SH-SY5Y (cell line): ENCODE measurements around the gene GCNT1.

Experiments
- GATA2 ChIP-seq: IDR thresholded peaks from 2 replicates; pipeline ENCODE4 v1.6.1; 2011; ENCODE audit warnings: mild to moderate bottlenecking, low read depth, low read length
- GATA3 ChIP-seq: IDR thresholded peaks from 2 replicates; pipeline ENCODE4 v1.6.1; 2011; ENCODE audit warnings: low read depth, mild to moderate bottlenecking, low read length, moderate library complexity

Gene GCNT1

DNA sequence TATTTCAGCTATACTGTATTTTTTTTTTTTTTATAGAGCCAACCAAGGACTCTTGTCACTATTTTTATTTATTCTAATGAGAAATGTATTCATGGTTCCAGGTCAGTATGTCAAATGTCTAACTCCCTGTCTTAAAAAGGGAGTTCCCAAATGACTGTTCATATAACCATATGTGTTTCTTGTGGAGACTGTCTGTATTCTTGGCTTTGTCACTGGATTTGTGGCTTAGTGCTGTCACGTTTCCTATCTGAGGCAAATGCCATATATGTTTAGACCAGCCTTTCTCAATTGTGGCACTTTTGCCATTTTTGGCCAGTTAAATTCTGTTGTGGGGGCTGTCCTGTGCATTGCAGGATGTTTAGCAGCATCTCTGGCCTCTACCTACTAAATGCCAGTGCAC is 3.1 kb downstream of the GCNT1 start:
- TF ChIP-seq GATA2 (no peak), GATA3 (no peak)

DNA sequence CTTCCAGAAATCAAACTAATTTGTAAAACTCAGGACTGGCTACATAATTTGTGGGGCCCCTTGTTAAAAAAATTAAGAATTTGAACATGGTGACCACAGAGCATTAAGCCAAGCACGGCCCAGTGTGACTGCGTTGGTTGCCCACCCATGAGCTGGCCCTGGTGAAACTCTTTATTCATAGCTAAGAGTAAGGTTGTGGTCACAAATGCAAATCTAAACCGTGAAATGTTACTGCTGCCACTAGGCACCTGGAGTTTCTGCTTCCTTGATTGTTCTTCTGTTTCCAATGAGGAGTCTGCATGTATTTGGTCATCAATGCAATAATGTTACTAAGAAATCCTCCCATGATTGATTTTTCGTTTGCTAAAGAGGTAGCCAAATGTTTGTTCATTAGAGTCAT is 4.2 kb downstream of the GCNT1 start:
- no peak for TF ChIP-seq GATA3
- TF ChIP-seq GATA2 = no peak

DNA sequence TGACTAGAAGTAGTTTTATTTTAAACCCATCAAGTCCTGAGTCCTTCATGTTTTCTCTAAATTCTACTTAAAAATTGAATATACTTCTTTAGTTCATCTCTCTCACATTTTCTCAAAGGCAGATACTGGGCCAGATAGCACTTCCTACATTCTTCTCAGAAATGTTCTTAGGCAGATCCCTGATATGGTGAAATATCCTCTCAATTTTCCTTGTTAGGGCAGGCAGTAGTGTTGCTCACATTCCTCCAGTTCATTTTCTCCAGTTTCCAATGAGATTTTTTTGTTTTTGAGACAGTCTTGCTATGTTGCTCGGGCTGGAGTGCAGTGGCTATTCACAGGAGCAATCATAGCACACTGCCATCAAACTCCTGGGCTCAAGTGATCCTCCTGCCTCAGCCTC is 5.7 kb downstream of the GCNT1 start:
- TF ChIP-seq GATA3 (no peak), GATA2 (no peak)

DNA sequence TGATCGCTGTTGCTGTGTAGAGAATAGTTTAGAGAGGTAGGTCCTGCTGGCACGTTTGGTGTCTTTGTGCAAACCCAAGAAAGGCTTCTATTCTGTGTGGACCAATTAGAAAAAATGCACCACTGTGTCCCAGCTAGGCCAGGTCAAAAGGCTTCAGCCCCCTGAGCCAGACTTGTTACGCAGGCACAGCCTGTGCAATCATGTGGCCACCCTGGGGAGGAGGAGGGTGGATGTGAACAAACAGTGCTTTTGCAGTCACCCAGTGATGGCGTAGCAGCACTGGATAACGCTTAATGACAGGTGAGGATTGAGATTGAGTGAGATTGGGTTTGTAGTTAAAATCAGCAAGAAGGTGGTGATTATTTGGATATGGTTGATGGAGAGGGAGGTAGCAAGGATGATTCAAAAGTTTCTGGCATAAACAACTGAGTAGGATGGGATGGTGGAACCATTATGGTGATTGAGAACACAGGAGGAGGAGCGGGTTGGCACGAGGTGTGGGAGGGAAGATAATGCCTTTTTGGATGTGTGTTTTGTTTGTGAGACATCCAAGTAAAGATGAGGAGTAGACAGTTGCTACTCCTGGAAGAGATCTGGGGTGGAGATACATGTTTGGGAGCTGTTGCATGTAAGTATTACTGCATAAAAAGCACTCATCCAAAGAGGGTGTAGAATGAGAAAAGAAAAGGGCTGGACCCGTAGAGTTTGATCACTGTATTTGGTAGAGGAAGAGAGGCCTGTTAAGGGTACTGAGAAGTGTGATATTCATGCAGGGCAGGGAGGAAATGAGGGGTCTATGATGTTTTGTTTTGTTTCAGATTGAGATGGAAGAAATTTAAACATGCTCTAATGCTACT is 6.7 kb downstream of the GCNT1 start:
- no peak for TF ChIP-seq GATA2

DNA sequence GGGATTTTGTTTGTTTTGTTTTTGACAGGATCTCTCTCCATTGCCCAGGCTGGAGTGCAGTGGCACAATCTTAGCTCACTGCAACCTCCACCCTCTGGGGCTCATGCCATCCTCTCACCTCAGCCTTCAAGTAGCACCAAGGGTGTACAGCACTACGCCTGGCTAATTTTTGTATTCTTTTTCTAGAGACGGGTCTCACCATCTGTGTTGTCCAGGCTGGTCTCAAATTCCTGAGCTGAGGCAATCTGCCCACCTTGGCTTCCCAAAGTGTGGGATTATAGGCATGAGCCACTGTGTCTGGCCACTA is 7.3 kb downstream of the GCNT1 start:
- TF ChIP-seq GATA2 (no peak), GATA3 (no peak)

DNA sequence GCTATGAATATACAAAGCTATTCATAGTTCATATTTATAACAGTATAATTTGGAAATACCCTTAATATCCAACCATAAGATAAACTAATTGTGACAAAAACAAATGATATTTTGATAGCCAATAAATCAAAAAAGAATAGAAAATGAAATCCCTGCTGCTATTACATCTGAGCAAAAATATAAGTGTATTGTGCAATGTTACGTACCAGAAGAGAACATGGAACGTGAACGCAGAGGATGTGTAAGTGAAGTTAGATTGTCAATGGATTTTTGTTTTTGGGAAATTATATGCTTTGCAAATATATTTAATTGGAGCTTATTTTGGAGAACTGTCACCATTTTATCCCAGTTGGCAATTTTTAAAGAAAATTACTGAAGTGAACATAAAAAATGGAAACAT is 15.4 kb downstream of the GCNT1 start:
- no peak for TF ChIP-seq GATA3
- no peak for TF ChIP-seq GATA2

DNA sequence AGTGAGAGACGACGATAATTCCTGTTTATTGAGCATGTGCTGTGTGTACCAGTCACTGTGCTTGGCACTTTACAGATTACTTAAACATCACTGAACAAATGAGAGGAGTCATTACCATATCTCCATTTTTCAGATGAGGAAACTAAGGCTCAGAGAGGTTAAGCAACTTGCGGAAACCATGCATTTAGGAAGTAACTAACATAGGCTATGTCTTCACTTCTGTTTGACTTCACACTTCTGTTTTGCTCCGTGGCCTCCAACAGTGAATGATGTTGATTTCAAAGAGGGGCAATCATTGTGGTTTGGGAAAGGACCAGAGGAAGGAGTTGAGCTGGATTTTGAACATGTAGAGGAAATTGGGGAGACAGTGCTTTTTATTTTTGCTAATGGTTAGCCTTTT is 16.7 kb downstream of the GCNT1 start:
- TF ChIP-seq GATA3 (no peak), GATA2 (no peak)

DNA sequence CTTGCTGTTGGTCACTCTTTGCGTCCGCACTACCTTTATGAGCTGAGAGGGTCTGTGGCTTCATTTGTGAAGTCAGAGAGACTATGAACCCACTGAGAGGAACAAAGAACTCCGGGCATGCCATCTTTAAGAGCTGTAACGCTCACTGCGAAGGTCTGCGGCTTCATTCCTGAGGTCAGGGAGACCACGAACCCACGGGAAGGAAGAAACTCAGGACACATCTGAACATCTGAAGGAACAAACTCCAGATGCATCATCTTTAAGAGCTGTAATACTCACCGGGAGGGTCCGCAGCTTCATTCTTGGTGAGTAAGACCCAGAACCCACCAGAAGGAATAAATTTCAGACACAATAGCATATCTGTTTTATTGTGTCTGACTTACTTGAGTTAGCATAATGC is 19.2 kb downstream of the GCNT1 start:
- no peak for TF ChIP-seq GATA2
- no peak for TF ChIP-seq GATA3

DNA sequence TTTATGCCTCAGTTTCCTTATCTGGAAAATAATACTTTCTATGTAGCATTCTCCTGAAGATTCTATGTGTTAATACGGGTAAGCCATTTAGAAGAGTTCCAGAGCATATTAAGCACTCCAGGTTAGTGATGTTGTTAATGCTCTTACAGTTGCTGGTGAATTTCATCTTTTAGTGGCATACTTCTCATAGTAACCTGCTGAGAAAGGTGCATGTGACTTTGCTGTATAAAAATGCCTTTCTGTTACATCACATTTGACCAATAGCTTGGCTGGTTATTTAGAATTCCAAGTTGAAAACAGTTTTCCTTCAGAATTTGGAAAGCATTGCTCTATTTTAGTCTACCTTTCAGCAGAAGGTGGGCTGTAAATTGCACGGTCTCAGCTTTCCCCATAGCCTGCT is 27.2 kb downstream of the GCNT1 start:
- TF ChIP-seq GATA2 = no peak
- TF ChIP-seq GATA3 = no peak

DNA sequence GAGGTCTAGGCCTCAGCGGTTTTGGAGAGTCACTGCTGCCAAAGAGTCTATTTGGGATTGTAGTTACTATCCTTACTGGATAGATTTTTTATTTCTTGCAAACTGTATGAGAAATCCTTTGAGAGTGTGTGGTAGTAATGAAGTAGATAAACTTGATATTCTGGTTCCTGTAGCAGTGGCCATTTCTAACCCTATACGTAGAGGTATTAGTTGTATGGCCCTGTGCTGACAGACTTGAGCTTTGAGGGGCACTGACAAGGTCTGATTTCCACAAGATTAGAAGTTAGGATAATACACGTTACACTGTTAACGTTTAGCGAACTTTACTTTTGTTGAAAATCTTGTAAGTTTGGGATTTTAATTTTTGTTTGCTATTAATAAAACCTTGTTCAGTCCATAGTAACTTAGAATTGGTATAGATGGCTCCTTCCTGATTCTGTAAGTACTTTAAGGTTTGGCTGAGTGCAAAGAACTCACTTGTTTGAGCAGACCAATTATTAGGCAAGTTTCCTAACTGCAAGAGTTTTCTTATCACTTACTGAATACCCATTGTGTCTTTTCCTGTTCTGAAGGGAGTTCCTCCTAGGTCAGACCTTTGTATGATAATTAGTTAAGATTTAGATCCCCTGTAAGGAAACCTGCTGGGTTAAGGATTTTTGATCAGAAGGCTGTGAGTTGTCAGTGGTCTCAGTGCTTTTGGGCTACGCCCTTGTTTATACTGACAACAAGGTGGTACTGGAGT is 31.4 kb downstream of the GCNT1 start:
- TF ChIP-seq GATA3 (no peak), GATA2 (no peak)

DNA sequence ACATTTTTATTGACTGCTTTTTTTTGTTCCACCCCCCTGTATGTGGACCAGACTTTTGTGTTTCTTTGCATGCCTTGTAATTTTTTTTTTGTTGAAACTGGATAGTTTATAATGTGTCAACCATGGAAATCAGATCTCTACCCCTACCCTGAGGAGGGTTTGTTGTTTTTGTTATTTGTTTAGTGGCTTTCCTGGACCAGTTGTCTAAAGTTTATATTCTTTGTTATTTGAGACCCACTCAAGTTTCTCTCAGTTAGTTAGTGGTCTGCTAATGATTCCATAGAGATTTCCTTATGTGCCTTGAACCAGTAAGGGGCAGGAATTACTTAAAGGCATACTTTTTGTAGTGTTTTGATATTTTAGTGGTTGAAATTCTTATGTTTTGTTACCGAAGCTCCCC is 41.1 kb downstream of the GCNT1 start:
- TF ChIP-seq GATA2 = no peak
- no peak for TF ChIP-seq GATA3

DNA sequence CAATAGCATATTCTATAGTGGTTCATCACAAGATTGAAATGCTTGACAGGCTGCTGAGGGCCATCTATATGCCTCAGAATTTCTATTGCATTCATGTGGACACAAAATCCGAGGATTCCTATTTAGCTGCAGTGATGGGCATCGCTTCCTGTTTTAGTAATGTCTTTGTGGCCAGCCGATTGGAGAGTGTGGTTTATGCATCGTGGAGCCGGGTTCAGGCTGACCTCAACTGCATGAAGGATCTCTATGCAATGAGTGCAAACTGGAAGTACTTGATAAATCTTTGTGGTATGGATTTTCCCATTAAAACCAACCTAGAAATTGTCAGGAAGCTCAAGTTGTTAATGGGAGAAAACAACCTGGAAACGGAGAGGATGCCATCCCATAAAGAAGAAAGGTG is 43.8 kb downstream of the GCNT1 start:
- no peak for TF ChIP-seq GATA3
- TF ChIP-seq GATA2 = no peak

DNA sequence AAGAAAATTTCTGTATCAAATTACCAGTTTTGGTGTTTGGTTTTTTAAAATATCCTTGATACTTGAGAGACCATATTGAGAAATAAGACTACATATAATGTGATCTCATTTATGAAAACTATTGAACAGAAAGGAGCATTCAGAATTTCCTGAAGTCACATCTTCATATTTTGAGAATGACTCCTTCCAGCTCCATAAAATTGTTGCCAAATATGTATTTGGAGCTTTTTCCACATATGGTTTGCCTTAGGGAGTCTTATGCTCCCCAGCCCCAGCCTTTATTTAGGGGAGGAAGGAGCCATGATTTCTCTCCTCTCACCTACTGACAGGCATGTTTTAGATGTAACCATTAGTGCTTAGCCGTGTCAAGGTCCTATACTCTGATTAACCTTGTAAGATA is 51.1 kb downstream of the GCNT1 start:
- TF ChIP-seq GATA2 = no peak
- TF ChIP-seq GATA3 = no peak

DNA sequence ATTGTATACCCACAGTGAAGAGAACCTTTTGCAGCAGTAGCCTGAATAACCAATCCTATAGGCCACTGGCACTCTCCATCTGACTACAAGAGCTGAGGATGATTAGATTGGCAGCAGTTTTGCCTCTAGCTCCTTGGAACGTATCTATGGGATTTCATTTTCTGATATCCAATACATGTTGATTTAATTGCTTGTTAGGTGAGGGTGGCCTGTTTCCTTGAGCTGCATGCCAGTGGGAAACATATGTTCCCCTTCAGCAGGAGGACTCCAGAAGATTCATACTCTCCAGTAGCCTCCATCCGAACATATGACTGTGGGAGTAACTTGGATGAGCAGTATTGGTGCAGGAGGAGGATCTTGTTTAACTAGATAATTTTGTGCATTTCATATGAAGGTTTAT is 51.5 kb downstream of the GCNT1 start:
- TF ChIP-seq GATA2 (no peak), GATA3 (no peak)

DNA sequence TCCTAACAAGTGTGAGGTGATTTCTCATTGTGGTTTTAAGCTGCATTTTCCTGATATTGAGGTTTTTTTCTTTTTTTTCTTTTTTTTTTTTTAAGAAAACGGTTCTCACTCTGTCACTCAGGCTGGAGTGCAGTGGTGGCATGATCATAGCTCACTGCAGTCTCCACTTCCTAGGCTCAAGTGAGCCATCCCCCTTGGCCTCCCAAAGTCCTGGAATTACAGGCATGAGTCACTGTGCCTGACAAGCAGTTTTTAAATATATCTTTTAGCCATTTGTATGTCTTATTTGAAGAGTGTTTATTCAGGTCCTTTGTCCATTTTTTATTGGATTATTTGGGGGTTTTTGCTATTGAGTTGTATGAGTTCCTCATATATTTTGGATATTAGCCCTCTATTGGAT is 53.8 kb downstream of the GCNT1 start:
- TF ChIP-seq GATA2 (no peak), GATA3 (no peak)
